T-helper 2 cell (primary cell): ENCODE data around the gene SMTN.
"Not testable (repeated sequence)": the region's sequence is repeated elsewhere in the genome, so short reads cannot be mapped to it uniquely, and the experiment has no call there.

Experiments used
- DNase-seq, 5 experiments: peaks; one replicate each; pipeline versions ENCODE4 v3.0.0 to v3.0.0-alpha.2; 2012 to 2022

The SMTN gene

DNA sequence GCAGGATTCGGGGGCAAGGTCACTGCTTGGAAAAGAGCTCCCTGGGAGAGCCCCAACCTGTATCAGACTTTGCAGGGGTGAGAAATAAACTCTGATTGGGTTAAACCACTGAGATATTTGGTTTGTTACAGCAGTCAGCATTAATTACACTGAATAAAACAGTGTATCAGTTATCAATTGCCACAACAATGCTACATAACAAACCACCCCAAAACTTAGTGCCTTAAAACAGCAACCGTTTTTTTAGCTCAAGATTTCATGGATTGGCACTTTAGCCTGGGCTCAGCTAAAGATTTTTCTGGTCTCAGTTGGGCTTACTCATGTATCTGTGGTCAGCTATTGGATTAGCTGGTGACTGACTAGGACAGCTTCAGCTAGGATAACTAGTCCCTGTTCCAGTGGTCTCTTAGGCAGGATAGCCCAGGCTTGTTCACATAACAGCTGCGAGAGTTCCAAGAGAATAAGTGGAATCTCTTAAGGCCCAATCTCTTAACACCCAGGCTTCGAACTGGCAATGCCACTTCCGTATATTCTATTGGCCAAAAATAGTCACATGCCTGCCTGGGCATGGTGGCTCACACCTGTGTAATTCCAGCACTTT is 7.5 kb upstream of the SMTN start:
- DNase-seq: not testable (repeated sequence)

DNA sequence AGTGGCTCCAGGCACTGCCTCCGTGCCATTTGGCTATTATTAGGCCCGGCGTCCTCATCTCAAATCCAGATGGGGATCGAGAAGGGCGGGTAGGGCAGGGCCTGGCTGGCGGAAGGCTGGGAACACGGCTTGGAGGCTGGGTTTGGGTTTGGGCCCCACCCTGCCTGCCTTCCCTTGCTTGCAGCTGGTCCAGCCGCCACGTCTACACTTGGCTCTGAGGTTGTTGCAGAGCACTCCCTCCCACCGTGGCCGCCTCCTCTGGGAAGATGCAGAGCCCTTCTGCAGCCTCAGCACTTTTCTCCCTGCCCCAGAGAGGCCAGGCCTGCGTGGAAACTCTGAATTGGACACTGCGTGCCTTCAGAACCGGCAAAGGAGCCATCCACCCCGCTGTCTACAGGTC is 5.2 kb upstream of the SMTN start:
- DNase-seq: no peak

DNA sequence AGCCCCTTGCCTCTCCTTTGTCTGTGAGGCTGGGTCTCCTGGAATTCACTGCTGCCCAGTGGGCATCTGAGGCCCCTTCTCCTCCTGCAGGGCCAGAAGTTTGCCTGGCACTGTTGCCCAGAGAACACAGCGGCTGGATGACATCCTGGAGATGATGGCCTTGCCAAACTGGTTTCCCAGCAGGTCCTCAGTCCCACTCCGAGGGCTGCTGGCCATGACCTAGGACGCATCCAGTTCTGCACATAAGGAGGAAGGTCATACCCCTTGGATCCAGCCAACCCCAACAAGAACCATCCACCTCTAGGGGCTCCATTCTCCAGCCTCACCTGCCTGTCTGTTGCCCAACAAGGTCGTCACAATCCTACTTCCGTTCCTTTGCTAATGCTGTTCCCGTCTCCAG is 3.4 kb upstream of the SMTN start:
- DNase-seq: no peak

DNA sequence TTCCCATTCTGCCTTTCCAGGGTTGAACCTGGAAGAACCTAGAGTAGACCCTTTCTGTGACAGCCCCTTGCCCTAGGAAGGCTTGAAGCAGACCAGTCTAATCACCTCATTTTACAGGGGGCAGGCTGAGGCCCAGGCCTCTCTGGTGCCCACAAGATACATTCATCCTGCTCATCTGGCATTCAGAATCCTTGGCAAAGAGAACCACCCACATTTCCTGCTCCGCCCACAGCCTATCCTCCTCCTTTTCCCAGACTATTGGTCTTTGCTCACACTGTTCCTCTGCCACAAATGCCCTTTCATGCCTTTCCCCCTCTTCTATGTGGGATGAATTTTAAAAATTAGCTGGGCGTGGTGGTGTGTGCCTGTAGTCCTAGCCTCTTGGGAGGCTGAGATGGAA is 2.7 kb upstream of the SMTN start:
- DNase-seq: not testable (repeated sequence)

DNA sequence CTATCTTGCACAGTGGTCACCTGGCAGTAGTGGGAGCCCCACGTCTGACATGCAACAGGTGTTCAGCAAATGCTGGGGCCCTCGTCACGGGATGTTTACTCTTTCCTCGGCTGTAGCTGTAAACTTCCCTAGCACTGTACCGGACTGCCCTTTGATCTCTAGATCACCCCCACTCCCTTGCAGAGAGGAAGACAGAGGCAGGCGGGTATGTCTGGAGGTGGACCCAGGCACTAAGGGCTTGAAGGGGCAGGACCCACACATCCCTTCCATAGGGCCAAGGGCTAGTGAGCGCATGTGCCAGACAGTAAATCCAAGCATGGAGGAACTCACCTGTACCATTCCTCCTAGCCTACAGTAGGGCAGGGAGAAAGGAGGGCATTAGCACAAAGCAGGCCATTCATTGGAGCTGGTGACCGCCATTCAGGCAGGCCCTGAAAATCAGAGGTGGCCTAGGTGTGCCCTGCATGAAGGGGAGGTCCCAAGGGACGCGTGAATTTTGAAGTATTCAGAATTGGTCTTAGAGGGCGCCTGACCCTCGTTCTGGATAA is 1.9 kb upstream of the SMTN start:
- DNase-seq: no peak

DNA sequence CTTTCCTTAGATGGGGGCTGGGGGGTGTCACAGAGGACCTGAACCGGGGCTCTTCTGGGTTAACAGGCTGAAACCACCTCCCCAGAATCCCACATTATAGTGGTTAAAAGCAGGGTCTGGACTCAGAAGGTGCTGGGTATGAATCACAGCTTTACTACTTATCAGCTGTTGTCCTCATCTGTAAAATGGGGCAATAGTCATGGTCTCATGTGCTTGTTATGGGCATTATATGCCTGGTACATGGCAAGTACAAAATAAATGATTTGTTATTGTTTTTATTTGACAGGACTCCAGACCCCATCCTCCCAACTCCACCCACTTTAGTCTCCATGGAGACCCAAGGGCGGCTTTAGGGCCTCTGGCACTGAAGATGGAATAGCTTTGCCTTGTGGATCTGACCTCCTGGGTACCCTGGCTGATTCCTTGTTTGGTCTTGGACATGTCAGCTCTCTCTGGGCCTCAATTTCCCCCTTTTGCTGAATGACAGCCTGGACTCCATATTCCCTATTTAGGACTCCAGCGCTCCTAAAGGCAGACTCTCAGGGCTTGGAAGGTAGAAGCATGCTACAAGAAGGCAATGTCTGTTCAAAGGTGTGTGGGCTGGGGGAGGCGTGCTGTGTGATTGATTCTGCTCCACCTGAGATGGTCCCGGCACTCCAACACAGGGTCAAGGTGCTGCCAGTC is 812 bp upstream of the SMTN start:
- no peak for DNase-seq

DNA sequence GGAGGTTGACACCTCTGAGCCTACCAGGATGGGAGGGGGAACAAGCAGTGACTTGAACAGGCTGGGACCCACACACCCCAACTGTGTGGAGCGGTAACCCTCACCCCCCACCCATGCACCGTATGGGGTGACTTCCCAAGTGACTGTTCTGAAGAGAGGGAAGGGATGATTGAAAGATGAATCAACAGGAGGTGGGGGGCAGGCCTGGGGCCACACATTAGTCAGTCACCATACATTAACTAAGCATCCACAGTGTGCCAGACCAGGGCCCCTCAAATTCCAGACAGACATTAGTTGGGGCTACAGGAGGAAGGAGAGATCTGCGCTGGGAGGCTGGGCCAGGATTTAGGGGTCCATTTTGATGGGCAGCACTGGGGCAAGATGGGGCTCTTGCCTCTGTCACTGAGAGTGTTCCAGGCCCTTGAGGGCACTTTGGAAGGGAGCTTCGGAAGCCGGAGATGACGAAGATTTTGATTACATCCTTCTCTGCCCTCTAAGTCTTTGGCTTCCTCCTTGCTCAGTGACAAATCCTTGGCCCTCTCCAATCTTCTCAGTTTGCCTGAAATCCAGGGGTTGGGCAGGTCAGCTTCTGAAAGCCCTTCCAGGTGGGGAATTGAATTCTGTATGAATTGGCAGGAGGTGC is 966 bp downstream of the SMTN start:
- no peak for DNase-seq

DNA sequence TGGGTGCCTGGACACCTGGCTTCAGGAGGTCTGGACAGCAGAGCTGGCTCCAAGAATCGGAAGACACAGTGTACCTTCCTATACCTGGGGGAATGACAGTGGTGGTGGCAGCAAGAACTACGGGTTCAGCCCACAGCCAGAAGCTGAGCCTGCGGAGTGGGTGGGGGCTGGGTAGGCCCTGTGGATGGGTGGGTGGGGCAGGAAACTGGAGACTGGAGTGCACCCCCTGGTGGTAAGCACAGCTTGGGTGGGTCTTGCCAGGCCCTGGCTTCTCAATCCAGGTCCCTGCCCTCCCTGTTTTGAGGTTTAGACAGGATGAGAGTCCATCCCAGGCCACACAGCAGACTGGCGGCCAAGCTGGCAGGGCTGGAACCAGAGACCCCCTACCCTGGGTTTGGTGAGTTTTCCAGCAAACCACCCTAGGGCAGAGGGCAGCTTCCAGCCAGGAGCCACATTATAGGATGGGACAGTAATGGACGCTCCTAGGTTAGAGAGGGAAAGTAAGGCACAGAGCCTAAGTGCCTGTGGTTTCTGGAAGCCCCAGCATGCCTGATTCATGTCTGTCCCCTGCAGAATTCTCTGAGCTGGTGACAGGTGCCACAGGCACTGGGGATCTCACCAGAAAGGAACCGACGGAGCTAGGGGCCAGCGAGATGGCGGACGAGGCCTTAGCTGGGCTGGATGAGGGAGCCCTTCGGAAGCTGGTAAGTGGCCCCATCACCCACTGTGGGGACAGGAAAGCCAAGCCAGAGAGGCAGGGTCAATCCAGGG is 1.7 kb downstream of the SMTN start:
- peak in 3 of 5 experiments; percentile 32 to 52 (median 39) for DNase-seq

DNA sequence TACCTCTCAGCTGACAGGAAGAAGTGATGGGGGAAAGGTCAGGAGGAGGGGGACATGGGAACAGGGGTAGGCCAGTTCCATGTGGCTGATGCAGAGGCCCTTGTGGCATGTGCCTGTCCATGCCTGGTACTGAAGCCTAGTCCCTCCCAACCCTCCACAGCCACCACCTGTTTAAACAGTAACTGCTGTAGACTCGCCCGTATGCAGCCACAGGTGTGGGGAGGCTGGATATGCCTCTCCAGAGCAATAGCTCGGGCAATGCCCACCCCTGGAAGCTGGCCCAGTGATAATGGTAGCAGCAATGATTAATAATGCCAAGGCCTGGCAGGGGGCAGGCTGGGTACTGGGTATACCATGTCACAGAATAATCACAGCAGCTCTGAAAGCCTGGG is 2.3 kb downstream of the SMTN start:
- no peak for DNase-seq

DNA sequence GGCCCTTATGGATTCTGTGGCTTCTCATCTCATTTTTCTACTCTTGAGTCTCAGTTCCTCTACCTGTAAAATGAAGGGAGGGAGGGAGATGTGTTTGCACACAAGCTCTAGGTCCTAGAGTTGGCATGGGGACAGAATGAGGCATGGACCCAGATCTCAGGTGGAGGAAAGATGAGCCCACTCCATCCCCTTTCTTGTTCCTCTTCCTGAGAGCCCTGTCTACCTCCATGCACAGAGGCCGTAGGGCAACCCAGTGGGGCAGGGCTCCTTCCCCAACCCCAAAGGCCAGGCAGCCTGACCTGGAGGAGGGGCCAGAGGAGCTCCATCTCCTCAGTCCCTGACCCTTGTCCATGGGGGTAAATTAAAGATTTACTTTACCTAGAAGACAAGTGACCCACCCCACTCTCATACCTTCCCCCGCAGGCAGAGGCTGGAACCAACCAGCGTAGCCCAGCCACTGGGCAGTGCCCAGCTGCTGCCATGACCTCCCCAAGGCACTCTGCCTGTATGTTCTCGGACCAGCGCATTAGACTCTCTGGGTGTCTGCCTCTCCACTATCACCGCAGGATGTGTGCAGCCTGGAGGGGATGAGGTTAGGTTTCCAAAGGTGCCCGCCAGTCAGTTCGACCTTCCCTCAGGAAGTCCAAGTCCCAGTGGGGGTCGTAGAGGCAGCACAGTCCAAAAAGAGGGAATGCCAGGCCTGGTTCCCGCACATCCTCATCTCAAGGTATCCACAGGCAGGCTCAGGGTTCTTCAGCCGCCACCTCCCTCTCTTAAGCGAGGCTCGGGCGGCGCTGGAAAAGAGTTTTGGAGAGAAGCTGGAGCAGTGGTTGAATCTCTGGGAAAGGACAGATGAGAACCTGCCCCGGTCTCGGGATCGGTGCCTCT is 3.0 kb downstream of the SMTN start:
- DNase-seq: peak in 1 of 5 experiments; percentile 23

DNA sequence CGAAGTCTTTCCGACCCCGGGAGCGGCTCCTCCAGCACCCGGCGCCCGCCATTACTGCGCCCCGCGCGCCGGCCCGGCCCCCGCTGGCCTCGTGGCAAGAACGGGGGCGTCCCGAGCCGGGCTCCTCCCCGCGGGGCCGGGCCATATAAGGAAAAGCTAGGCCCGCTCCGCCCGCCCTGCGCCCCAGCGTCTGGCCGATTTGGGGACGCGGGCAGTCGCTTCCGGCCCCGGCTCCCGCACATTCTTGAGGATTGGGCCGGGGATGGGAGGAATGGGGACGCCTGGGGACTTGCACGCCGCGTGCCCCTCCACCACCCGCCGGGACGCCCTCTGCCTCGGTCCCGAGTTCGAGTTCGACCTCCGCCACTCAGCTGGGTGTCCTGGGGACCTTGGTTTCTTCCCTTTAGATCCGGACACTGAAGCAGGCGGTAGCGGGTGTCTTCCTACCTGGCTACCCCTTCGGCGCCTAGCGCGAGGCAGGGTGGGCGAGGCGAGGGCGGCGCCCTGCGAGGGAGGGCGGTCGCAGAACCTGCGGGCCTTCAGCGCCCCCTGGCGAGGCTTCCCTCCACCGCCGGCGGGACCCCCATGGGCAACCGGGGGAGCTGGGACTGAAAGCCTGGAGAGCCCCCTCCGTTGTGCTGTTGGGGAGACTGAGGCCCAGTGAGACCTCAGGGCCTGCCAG is 3.8 kb downstream of the SMTN start:
- peak; percentile 72 to 89 (median 78) for DNase-seq

DNA sequence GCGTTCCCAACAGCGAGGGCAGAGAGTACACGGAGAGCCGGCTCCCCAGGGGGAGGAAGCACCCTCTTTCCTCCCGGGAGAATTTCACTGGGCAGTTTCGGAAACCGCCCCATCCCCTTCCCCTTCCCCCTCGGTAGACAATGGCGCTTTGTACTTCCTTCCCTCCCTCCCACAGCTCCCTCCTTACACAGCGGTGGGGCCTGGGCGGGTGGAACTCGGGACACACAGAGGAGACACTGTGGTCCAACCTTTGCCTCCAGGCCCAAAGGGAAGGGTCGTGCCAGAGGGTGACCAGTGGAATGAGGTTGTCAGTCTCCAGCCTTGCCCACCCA is 4.3 kb downstream of the SMTN start:
- DNase-seq: no peak

DNA sequence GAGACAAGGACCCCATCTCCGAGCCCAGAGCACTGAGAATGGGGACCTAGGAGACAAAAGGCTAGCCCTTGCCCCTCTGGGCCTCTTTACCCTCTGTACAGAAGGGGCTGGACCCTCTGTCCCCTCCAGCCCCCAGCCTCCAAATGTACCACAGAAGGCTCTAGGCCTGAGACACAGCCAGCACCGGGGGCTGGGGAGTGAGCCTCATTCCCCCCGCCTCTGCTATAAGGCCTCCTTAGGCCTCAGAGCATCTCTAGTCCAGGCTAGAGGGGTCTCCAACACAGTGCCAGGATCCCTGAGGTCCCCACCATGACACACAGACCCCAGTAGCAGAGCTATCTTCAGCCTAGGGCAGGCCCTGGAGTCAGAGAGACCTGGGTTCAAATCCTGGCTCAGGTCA is 4.8 kb downstream of the SMTN start:
- DNase-seq: no peak

DNA sequence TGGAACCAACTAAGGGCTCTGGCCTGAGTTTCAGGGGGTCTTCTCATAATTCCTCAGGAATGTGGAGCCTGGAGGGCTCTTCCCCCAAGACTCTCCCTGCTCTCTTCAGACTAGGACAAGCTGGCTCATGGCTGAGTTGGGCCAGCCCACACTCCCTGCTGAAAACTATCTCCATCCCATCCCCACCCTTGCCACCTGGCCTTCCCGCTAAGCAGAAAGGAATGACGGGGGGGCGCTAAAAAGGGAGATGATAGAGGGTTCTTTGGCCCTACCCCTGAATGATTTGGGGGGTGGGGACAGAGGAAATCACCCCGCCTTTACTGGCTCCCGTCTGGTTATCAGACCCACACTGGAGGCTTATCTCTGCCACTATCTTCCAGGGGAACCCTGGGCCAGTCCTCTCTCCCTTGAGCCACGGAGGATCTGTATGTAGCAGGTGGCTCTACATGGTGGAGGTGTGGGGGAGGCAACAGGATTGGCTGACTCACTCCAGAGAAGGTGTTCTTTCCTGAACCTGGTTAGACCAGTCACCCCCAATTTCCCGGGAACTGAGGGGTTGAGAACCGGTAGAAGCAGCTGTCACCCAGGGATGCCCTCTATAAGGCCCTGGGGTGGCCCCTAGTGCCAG is 5.7 kb downstream of the SMTN start:
- no peak for DNase-seq

DNA sequence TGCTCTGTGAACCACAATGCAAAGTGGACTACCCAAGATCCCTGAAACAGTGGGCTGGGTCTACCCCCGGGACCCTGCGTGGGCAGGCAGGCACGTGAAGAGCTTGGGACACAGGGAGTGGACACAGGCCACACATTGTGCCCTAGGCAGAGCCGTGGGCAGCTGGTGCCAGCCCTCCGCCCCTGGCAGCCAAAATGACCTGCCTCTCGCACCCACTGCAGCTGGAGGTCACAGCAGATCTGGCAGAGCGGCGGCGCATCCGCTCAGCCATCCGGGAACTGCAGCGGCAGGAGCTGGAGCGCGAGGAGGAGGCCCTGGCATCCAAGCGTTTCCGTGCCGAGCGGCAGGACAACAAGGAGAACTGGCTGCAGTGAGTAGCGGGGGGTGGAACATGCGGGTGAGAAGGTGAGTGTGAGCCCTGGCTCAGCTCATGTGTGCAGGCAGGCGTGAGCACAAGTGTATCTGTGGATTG is 6.7 kb downstream of the SMTN start:
- no peak for DNase-seq

DNA sequence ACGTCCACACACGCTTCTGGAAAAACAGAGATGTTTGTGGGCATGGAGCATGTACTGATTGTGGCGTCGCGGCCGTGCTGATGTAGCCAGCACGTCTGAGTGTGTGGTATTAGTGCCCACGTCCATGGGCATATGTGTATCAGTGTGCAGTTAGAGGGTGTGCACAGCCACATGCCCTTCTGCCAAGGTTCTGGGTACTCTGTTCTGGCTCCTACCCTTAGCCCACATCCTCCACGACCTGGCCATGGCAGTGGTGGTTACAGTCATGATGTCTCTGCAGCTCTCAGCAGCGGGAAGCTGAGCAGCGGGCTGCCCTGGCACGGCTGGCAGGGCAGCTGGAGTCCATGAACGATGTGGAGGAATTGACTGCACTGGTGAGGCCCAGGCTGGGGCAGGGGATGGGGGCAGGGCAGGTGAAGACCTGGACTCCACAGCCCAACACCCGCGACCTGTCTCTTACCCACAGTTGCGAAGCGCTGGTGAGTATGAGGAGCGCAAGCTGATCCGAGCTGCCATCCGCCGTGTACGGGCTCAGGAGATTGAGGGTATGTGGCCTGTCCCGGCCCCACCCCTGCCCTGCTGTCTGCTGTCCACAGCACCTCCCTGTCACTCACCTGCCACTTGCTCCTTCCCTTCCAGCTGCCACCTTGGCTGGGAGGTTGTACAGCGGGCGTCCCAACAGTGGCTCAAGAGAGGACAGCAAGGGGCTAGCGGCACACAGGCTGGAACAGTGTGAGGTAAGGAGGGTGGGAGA is 7.3 kb downstream of the SMTN start:
- DNase-seq: no peak

DNA sequence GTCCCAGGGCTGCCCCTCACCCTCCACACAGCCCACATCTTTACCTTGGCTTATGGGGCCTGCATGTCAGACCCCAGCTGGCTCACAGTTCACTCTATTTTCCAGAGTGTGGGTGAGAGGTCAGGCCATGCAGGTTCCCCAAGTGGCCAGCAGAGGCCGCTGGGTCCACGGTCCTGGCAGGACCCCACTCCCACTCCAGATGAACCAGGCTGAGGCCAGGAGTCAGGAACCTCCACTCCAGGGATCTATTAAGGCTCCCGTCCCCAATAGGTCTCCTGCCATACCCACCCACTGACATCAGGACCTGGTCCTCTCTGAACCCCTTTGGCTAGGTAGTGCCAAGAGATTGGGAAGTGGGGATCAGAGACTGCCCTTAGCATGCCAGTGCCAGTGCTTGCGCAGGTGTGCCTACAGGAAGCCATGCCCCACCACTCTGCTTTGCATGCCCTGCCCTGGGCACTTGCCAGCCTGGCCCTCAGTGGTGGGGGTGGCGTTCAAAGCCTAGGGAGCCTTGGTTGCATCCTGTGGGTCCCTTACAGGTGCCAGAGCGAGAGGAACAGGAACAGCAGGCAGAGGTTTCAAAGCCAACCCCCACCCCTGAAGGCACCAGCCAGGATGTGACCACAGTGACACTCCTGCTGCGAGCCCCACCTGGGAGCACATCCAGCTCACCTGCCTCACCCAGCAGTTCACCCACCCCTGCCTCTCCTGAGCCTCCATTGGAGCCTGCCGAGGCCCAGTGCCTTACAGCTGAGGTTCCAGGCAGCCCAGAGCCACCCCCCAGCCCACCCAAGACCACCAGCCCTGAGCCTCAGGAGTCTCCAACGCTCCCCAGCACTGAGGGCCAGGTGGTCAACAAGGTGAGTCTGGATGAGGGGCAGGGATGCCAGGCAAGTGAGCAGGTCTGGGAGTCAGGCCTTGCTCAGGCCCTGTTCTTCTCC is 8.3 kb downstream of the SMTN start:
- peak in 2 of 5 experiments; percentile 27 to 34 for DNase-seq

DNA sequence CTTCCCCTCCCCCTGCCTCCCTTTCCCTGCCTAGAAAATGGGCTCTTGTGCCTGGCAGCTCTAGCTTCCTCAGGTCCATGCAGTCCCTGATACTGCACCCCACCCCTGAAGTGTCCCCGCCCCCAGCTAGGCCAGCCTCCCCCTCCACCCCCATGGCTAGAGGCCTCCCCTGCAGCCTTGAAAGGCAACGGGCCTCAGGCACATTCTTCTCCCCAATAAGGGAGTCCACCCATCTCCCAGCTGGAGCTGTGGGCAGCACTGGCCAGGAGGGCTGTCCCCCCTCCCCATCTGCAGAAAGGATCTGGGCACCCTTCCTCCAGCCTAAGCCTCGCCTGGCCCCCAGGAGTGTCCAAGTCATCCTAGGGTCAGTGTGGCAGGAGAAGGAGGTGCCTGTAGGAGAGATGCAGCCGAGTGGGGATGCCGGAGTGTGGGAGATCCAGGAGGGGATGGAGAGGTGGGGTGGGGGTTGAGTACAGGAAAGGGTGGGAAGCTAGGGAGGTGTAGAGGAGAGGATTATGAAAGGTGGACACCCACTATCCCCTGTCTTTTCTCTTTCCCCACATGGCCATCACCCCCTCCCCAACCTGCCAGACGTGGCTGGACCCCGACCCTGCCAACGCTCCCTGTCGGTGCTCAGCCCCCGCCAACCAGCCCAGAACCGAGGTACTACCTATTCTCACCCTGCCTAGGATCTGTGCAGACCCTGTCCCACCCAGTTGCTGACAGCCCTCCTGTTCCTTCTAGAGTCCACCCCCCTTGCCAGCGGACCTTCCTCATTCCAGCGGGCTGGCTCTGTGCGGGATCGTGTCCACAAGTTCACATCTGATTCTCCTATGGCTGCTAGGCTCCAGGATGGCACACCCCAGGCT is 9.3 kb downstream of the SMTN start:
- no peak for DNase-seq
